HepG2 (cell line): Measurements from ENCODE around the gene TBC1D16. TPM values are rescaled to one million over a fixed set of nuclear protein-coding genes. Genes with fewer than 3 reads are reported as not detected.

ENCODE experiments used
- ARID2 ChIP-seq: sonication (generic); formaldehyde crosslinking; IDR thresholded peaks from 2 replicates; pipeline ENCODE4 v1.8.1; 2022; ENCODE audit warnings: mild to moderate bottlenecking, missing genetic modification reagents, borderline replicate concordance
- ARNTL ChIP-seq: sonication (generic); formaldehyde crosslinking; IDR thresholded peaks from 2 replicates; pipeline ENCODE4 v1.4.0; 2020; ENCODE audit warnings: mild to moderate bottlenecking, missing genetic modification reagents
- BCL3 ChIP-seq: sonication (generic); formaldehyde crosslinking; IDR thresholded peaks from 2 replicates; pipeline ENCODE4 v1.5.1; 2020; ENCODE audit warnings: mild to moderate bottlenecking, missing genetic modification reagents, moderate library complexity
- ELF3 ChIP-seq: IDR thresholded peaks from 2 replicates; pipeline ENCODE4 v1.6.1; 2016; ENCODE audit warnings: missing genetic modification reagents, missing compliant biosample characterization
- ETV6 ChIP-seq: sonication (generic); formaldehyde crosslinking; conservative IDR thresholded peaks from 2 replicates; pipeline ENCODE4 v1.4.0; 2020; ENCODE audit warnings: missing genetic modification reagents
- EZH2 ChIP-seq: conservative IDR thresholded peaks from 2 replicates; pipeline ENCODE4 v1.6.1; 2012; ENCODE audit warnings: mild to moderate bottlenecking, low read depth, low read length, moderate library complexity
- FOXP1 ChIP-seq, 2 experiments: fragments of 450-650 bp in 1 of 2; IDR thresholded peaks; 2 replicates each; pipeline ENCODE4 v1.6.1; 2017 to 2018; ENCODE audit warnings: antibody characterized with exemption in 1 of 2
- HDAC2 ChIP-seq: sonication (generic); formaldehyde crosslinking; IDR thresholded peaks from 2 replicates; pipeline ENCODE4 v1.4.0; 2020; ENCODE audit warnings: missing genetic modification reagents
- HNF4A ChIP-seq: sonication (generic); formaldehyde crosslinking; IDR thresholded peaks from 2 replicates; pipeline ENCODE4 v1.4.0; 2020; ENCODE audit warnings: missing genetic modification reagents
- HNF4G ChIP-seq, 2 experiments: sonication (generic) in 1 of 2; formaldehyde crosslinking in 1 of 2; IDR thresholded peaks; 2 replicates each; pipeline versions ENCODE4 v1.4.0 to v1.6.1; 2011 to 2020; ENCODE audit warnings: borderline replicate concordance in 2 of 2, low read depth in 2 of 2, mild to moderate bottlenecking in 2 of 2, low read length in 1 of 2, missing genetic modification reagents in 1 of 2, moderate library complexity in 1 of 2
- HNRNPH1 ChIP-seq: fragments of 200-400 bp; formaldehyde crosslinking; optimal IDR thresholded peaks from 2 replicates; pipeline ENCODE3; 2017; ENCODE audit warnings: mild to moderate bottlenecking, low read depth, low read length
- HOXD1 ChIP-seq: sonication (generic); formaldehyde crosslinking; IDR thresholded peaks from 2 replicates; pipeline ENCODE4 v1.5.0; 2020; ENCODE audit warnings: missing genetic modification reagents
- KAT8 ChIP-seq: IDR thresholded peaks from 2 replicates; pipeline ENCODE4 v1.6.1; 2016; ENCODE audit warnings: missing genetic modification reagents, missing compliant biosample characterization
- KDM2A ChIP-seq: sonication (generic); formaldehyde crosslinking; IDR thresholded peaks from 2 replicates; pipeline ENCODE4 v1.4.0; 2020; ENCODE audit warnings: low read depth, missing genetic modification reagents, borderline replicate concordance
- KLF11 ChIP-seq: IDR thresholded peaks from 2 replicates; pipeline ENCODE4 v1.6.1; 2016; ENCODE audit warnings: missing compliant biosample characterization
- KLF12 ChIP-seq: sonication (generic); formaldehyde crosslinking; IDR thresholded peaks from 2 replicates; pipeline ENCODE4 v1.4.0; 2020; ENCODE audit warnings: missing genetic modification reagents, borderline replicate concordance
- MLX ChIP-seq: IDR thresholded peaks from 2 replicates; pipeline ENCODE4 v1.6.1; 2016
- NRL ChIP-seq: sonication (generic); formaldehyde crosslinking; IDR thresholded peaks from 2 replicates; pipeline ENCODE4 v1.5.0; 2020; ENCODE audit warnings: missing genetic modification reagents, mild to moderate bottlenecking, moderate library complexity, borderline replicate concordance
- SP5 ChIP-seq: IDR thresholded peaks from 2 replicates; pipeline ENCODE4 v1.6.1; 2016; ENCODE audit warnings: low read depth, borderline replicate concordance
- ZBTB20 ChIP-seq: sonication (generic); formaldehyde crosslinking; IDR thresholded peaks from 2 replicates; pipeline ENCODE4 v1.8.1; 2023; ENCODE audit warnings: missing genetic modification reagents, low read depth, mild to moderate bottlenecking, borderline replicate concordance
- ZBTB3 ChIP-seq: sonication (generic); formaldehyde crosslinking; IDR thresholded peaks from 2 replicates; pipeline ENCODE4 v1.4.0; 2020; ENCODE audit warnings: low read depth, mild to moderate bottlenecking, moderate library complexity, missing genetic modification reagents, borderline replicate concordance
- ZEB1 ChIP-seq: IDR thresholded peaks from 2 replicates; pipeline ENCODE4 v1.6.1; 2012; ENCODE audit warnings: mild to moderate bottlenecking, low read depth, inconsistent platforms; ENCODE audit not compliant: insufficient replicate concordance
- ZFP82 ChIP-seq: sonication (generic); formaldehyde crosslinking; IDR thresholded peaks from 2 replicates; pipeline ENCODE4 v1.5.1; 2020; ENCODE audit warnings: mild to moderate bottlenecking, missing genetic modification reagents, borderline replicate concordance
- ZMAT3 ChIP-seq: sonication (generic); formaldehyde crosslinking; conservative IDR thresholded peaks from 2 replicates; pipeline ENCODE4 v1.7.0; 2021; ENCODE audit warnings: missing genetic modification reagents
- ZNF263 ChIP-seq: sonication (generic); formaldehyde crosslinking; IDR thresholded peaks from 2 replicates; pipeline ENCODE4 v1.4.0; 2020; ENCODE audit warnings: missing genetic modification reagents
- ZNF292 ChIP-seq: sonication (generic); formaldehyde crosslinking; IDR thresholded peaks from 2 replicates; pipeline ENCODE4 v1.8.1; 2022; ENCODE audit warnings: mild to moderate bottlenecking, low read depth, missing genetic modification reagents, borderline replicate concordance
- ZNF749 ChIP-seq: sonication (generic); formaldehyde crosslinking; IDR thresholded peaks from 2 replicates; pipeline ENCODE4 v1.8.0; 2022; ENCODE audit warnings: mild to moderate bottlenecking, missing genetic modification reagents, moderate library complexity, borderline replicate concordance
- ZNF792 ChIP-seq: IDR thresholded peaks from 2 replicates; pipeline ENCODE4 v1.6.1; 2016
- ZSCAN25 ChIP-seq: sonication (generic); formaldehyde crosslinking; IDR thresholded peaks from 2 replicates; pipeline ENCODE4 v1.8.0; 2022; ENCODE audit warnings: mild to moderate bottlenecking, missing genetic modification reagents
- polyA plus RNA-seq, 8 experiments: library from polyadenylated mRNA; depleted of rRNA in 3 of 8; stranded (reverse) in 7 of 8; unstranded in 1 of 8; fragments of >200 nt; fragmentation: Illumina TruSeq in 4 of 8; extraction: Trizol in 4 of 8; gene quantifications; 2 replicates each; pipeline versions ENCODE4 v1.2.1 to v1.2.3, GENCODE V29; 2011 to 2016; ENCODE audit warnings: low read depth in 4 of 8, missing spikeins in 1 of 8, mixed read lengths in 1 of 8; ENCODE audit not compliant: insufficient read depth in 1 of 8
- total RNA-seq, 5 experiments: library from RNA; depleted of rRNA; stranded (reverse); fragments of >200 nt; fragmentation: Illumina TruSeq; extraction: Trizol; gene quantifications; 2 replicates each; pipeline ENCODE4 v1.2.3, GENCODE V29; 2016; ENCODE audit warnings: low read depth in 1 of 5
- TF ChIP-seq, protein P1 (sequence below): sonication (generic); formaldehyde crosslinking; IDR thresholded peaks from 2 replicates; pipeline ENCODE4 v1.4.0; 2020; ENCODE audit warnings: mild to moderate bottlenecking, missing genetic modification reagents

Gene TBC1D16
- total and polyA plus RNA-seq, 2 of the 13 experiments (the other 11 are each of a cell fraction or from before 2014, with no cell fraction given), result 14.9 to 24.9 TPM

GRCh38 chr17:79931817-79932309 is 103.8 kb downstream of the TBC1D16 start (continued):
- TF ChIP-seq SP5 (CRISPR knock-in tag) (peak; percentile 36; the same call in 1 of the 2 replicates), NRL (CRISPR knock-in tag) (no peak), HNF4G (IDR thresholded peaks at IDR 0.05; ENCODE audit: borderline replicate concordance, low read depth, low read length) (peak; percentile 74), HNF4G (CRISPR knock-in tag; IDR thresholded peaks at IDR 0.05; ENCODE audit: borderline replicate concordance, low read depth) (no peak; the same call in none of the 2 replicates), ZEB1 (peak; percentile 94), ZNF292 (CRISPR knock-in tag) (peak; percentile 74; the same call in 1 of the 2 replicates), EZH2 (no peak), MLX (peak; percentile 69), ARID2 (no peak), ARNTL (CRISPR knock-in tag) (peak; percentile 95), KDM2A (CRISPR knock-in tag) (peak; percentile 54), ELF3 (peak; percentile 33; the same call in 1 of the 2 replicates), ETV6 (CRISPR knock-in tag) (0 out of 2 replicates have a peak, but pooled peaks have one; percentile 29), KLF12 (CRISPR knock-in tag) (0 out of 2 replicates have a peak, but pooled peaks have one; percentile 31), ZFP82 (CRISPR knock-in tag) (0 out of 2 replicates have a peak, but pooled peaks have one; percentile 29), ZNF792 (CRISPR knock-in tag) (peak; percentile 80), HOXD1 (CRISPR knock-in tag) (0 out of 2 replicates have a peak, but pooled peaks have one; percentile 45), ZSCAN25 (CRISPR knock-in tag) (peak; percentile 98), ZBTB20 (CRISPR knock-in tag) (peak; percentile 38; the same call in 1 of the 2 replicates), ZBTB3 (CRISPR knock-in tag) (peak; percentile 3; the same call in 1 of the 2 replicates), KLF11 (CRISPR knock-in tag) (peak; percentile 75; the same call in 1 of the 2 replicates), ZNF749 (CRISPR knock-in tag) (0 out of 2 replicates have a peak, but pooled peaks have one; percentile 17), KAT8 (CRISPR knock-in tag) (peak; percentile 56; the same call in 1 of the 2 replicates), ZNF263 (0 out of 2 replicates have a peak, but pooled peaks have one; percentile 11), ZMAT3 (CRISPR knock-in tag) (0 out of 2 replicates have a peak, but pooled peaks have one; percentile 12), BCL3 (0 out of 2 replicates have a peak, but pooled peaks have one; percentile 4), HNF4A (peak; percentile 87), HNRNPH1 (peak; percentile 28), FOXP1 (IDR thresholded peaks at IDR 0.05) (no peak), FOXP1 (CRISPR knock-in tag; IDR thresholded peaks at IDR 0.05) (peak; percentile 35; the same call in 1 of the 2 replicates), HDAC2 (CRISPR knock-in tag) (peak; percentile 77; the same call in 1 of the 2 replicates)
- TF ChIP-seq, protein P1, sequence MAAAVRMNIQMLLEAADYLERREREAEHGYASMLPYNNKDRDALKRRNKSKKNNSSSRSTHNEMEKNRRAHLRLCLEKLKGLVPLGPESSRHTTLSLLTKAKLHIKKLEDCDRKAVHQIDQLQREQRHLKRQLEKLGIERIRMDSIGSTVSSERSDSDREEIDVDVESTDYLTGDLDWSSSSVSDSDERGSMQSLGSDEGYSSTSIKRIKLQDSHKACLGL, result peak; percentile 65; the same call in 1 of the 2 replicates
